ENCODE measurements around the gene ADPRS. TPM values are rescaled to one million over a fixed set of nuclear protein-coding genes. Genes with fewer than 3 reads are reported as not detected.

ADPRS gene
- total RNA-seq, 1 donor from 2014 or later, result 27.4 TPM

- ATAC-seq, result peak; percentile 91
Observed at GRCh38 chr1:36134505-36135329, 46.0 kb downstream of the ADPRS start.

- no peak for ATAC-seq
Observed at GRCh38 chr1:36135330-36135667, 46.6 kb downstream of the ADPRS start.

- no peak for ATAC-seq
Observed at GRCh38 chr1:36135796-36136195, 47.1 kb downstream of the ADPRS start.

GRCh38 chr1:36136535-36136934 is 47.8 kb downstream of the ADPRS start:
- peak; percentile 65 for ATAC-seq

- ATAC-seq, result no peak
Observed at GRCh38 chr1:36137226-36137625, 48.5 kb downstream of the ADPRS start.

- ATAC-seq, result no peak
Observed at GRCh38 chr1:36137776-36138175, 49.1 kb downstream of the ADPRS start.

GRCh38 chr1:36139521-36139920 is 50.8 kb downstream of the ADPRS start:
- no peak for ATAC-seq

- ATAC-seq, result no peak
Observed at GRCh38 chr1:36142121-36142520, 53.4 kb downstream of the ADPRS start.

- no peak for ATAC-seq
Observed at GRCh38 chr1:36143424-36143823, 54.7 kb downstream of the ADPRS start.

Other genes starting within 250 kb of the ADPRS start
- 14.8 TPM for gene AGO1, start 205.7 kb upstream of the ADPRS start, total RNA-seq
- 12.1 TPM for gene AGO3, start 157.8 kb upstream of the ADPRS start, total RNA-seq
- not detected for gene TEKT2, start 4.8 kb upstream of the ADPRS start, total RNA-seq
- 2.7 TPM for gene COL8A2, start 36.3 kb downstream of the ADPRS start, total RNA-seq
- gene TRAPPC3, start 60.6 kb downstream of the ADPRS start, total RNA-seq, result 65.0 TPM
- 93.1 TPM for gene MAP7D1, start 67.3 kb downstream of the ADPRS start, total RNA-seq
- gene THRAP3, start 135.6 kb downstream of the ADPRS start, total RNA-seq, result 72.0 TPM
- 9.2 TPM for gene SH3D21, start 217.5 kb downstream of the ADPRS start, total RNA-seq
- 3.7 TPM for gene EVA1B, start 234.8 kb downstream of the ADPRS start, total RNA-seq